Memory B cell (primary cell): ENCODE measurements around the gene FLRT1.
"Not testable (repeated sequence)": the region's sequence is repeated elsewhere in the genome, so short reads cannot be mapped to it uniquely, and the experiment has no call there.

Experiments
- ATAC-seq: fragments of 150-1000 bp; cut with Tn5 transposase; 2 replicates; pipeline ENCODE4 v1.10.0; 2021; ENCODE audit warnings: low read depth, mild to moderate bottlenecking, moderate library complexity
- DNase-seq, 2 donors: peaks; one replicate each; pipeline ENCODE4 v3.0.0; 2022; ENCODE audit warnings: low spot score in 2 of 2
- H3K27ac Mint-ChIP-seq: one replicate; pipeline ENCODE4 v1.8.0; 2022; ENCODE audit warnings: mild to moderate bottlenecking, moderate library complexity, mixed read lengths
- H3K27me3 Mint-ChIP-seq: one replicate; pipeline ENCODE4 v1.8.0; 2022; ENCODE audit warnings: mixed read lengths
- H3K36me3 Mint-ChIP-seq: one replicate; pipeline ENCODE4 v1.8.0; 2022; ENCODE audit warnings: mild to moderate bottlenecking, mixed read lengths
- H3K4me1 Mint-ChIP-seq: one replicate; pipeline ENCODE4 v1.8.0; 2022; ENCODE audit warnings: mixed read lengths
- H3K4me3 Mint-ChIP-seq: one replicate; pipeline ENCODE4 v1.8.0; 2022; ENCODE audit warnings: mild to moderate bottlenecking, moderate library complexity, mixed read lengths
- H3K9me3 Mint-ChIP-seq: one replicate; pipeline ENCODE4 v1.8.0; 2022; ENCODE audit warnings: mixed read lengths

Gene FLRT1

DNA sequence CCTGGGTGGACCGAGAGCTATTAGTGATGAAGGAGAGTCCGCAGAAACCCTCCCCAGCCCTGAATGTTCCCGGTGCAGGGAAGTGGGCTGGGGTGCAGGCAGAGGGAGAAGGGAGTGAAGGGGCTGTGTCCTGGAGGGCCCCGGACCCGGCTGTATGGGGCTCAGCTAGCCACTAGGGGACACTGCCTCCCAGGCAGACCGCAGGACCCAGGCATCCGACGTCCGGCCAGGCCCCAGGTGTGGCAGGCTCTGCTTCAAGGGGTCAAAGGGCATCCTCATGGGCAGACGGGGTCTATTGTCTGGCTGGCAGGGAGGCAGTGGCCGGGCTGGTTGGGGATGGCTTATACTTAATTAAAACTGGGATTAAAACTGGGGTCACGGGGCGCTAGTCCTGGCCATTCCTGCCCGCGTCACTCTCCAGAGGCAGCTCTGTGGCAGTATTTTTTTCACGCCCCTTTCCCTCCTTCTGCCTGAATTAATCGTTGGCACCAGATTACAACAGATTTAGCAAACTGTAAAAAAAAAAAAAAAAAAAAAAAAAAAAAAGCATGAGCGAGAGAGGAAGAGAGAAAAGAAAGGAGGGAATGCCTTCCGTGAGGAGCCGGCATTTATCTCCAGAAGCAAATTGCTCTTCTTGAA lies 5.1 kb downstream of the FLRT1 start:
- DNase-seq (no peak), ATAC-seq (no peak)
- no peaks in the 10 kb centered on the region for H3K4me1 Mint-ChIP-seq
- no peaks in the 10 kb centered on the region for H3K9me3 Mint-ChIP-seq
- no peaks in the 10 kb centered on the region for H3K36me3 Mint-ChIP-seq
- peaks cover 9% of the 10 kb centered on the region for H3K27me3 Mint-ChIP-seq
- H3K4me3 Mint-ChIP-seq = no peak overlapping the region
- H3K27ac Mint-ChIP-seq = no peak overlapping the region

- DNase-seq = no peak
- H3K27me3 Mint-ChIP-seq = peaks cover 9% of the 10 kb centered on the region
- H3K4me3 Mint-ChIP-seq = no peak overlapping the region
- no peaks in the 10 kb centered on the region for H3K4me1 Mint-ChIP-seq
- H3K27ac Mint-ChIP-seq = no peak overlapping the region
- ATAC-seq = no peak
- H3K36me3 Mint-ChIP-seq = no peaks in the 10 kb centered on the region
- no peaks in the 10 kb centered on the region for H3K9me3 Mint-ChIP-seq
Observed at GRCh38 chr11:64041846-64042245, 6.1 kb downstream of the FLRT1 start.

- H3K27ac Mint-ChIP-seq = no peak overlapping the region
- no peaks in the 10 kb centered on the region for H3K36me3 Mint-ChIP-seq
- H3K9me3 Mint-ChIP-seq = no peaks in the 10 kb centered on the region
- ATAC-seq = no peak
- DNase-seq = no peak
- H3K4me1 Mint-ChIP-seq = no peaks in the 10 kb centered on the region
- H3K27me3 Mint-ChIP-seq = peaks cover 9% of the 10 kb centered on the region
- H3K4me3 Mint-ChIP-seq = no peak overlapping the region
Observed at GRCh38 chr11:64042301-64042700, 6.6 kb downstream of the FLRT1 start.

DNA sequence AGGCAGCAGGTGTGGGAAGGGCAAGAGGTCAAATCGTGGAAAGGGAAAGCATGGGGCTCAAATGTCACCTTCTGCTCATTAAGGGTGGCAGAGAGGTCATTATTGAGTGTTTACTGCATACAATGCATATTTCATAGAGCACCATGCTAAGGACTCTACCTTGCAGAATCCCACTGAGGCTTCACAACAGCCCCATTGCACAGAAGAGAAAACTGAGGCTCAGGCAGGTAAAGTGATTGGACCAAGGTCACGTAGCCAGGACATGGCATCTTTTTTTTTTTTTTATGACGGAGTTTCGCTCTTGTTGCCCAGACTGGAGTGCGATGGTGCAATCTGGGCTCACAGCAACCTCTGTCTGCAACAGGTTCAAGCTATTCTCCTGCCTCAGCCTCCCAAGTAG lies 7.8 kb downstream of the FLRT1 start:
- no peaks in the 10 kb centered on the region for H3K4me1 Mint-ChIP-seq
- H3K9me3 Mint-ChIP-seq = no peaks in the 10 kb centered on the region
- no peak for DNase-seq
- H3K36me3 Mint-ChIP-seq = no peaks in the 10 kb centered on the region
- H3K27ac Mint-ChIP-seq = no peak overlapping the region
- ATAC-seq = no peak
- H3K4me3 Mint-ChIP-seq = no peak overlapping the region
- H3K27me3 Mint-ChIP-seq = peaks cover 9% of the 10 kb centered on the region

DNA sequence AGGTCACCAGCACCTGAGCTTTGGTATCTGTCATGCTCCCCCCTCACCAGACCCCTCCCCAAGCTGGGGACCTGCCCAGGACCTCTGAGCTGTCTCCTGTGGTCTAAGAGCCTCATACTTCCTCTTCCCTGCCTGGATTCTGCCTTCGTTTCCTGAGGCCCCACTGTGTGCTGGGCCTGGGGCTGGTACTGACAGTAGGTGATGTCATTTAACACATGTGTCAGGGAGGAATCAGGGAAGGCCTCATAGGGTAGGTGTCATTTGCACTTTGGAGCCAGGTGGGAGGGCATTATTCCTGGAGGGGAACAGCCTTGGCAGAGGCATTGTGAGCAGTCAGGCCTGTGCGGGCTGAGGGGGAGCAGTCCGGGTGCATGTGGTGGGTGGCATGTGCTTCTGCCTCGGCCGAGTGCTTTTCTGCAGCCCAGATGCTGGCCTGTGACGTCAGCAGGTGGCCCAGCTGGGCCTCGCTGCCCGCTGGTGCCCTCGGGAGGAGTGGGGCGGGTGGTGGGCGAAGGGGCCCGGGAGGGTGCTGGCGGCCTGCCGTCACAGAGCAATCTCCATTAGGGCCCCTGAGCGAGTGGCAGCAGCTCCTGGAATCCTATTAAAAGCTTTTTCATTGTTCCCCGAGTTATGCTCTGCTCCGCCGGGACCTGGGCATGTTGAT lies 9.1 kb downstream of the FLRT1 start:
- Mint-ChIP-seq H3K4me1 (no peaks in the 10 kb centered on the region), H3K27me3 (peaks cover 9% of the 10 kb centered on the region), H3K36me3 (no peaks in the 10 kb centered on the region), H3K4me3 (no peak overlapping the region), H3K9me3 (no peaks in the 10 kb centered on the region), H3K27ac (no peak overlapping the region)
- ATAC-seq (no peak), DNase-seq (no peak)

DNA sequence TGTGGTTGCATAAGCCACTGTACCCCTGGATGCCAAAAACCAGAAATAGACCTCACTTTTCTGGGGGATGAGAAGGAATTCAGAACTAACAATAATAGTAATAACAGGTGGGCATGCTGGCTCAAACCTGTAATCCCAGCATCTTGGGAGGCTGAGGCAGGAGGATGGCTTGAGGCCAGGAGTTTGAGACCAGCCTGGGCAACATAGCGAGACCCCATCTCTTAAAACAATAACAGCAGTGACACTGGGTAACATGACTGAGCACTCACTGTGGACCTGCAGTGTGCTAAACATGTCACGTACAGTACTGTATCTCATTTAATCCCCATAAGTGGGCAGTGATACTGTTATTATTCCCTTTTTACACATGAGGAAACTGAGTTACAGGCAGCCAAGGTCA lies 10.0 kb downstream of the FLRT1 start:
- Mint-ChIP-seq H3K27ac (no peak overlapping the region), H3K36me3 (no peaks in the 10 kb centered on the region), H3K9me3 (no peaks in the 10 kb centered on the region), H3K27me3 (peaks cover 2% of the 10 kb centered on the region), H3K4me3 (no peak overlapping the region), H3K4me1 (no peaks in the 10 kb centered on the region)
- ATAC-seq (no peak), DNase-seq (no peak)

GRCh38 chr11:64047373-64047772 lies 11.6 kb downstream of the FLRT1 start:
- H3K27ac Mint-ChIP-seq, H3K36me3 Mint-ChIP-seq, H3K4me1 Mint-ChIP-seq, DNase-seq, H3K27me3 Mint-ChIP-seq, ATAC-seq, H3K9me3 Mint-ChIP-seq, H3K4me3 Mint-ChIP-seq: not testable (repeated sequence)

DNA sequence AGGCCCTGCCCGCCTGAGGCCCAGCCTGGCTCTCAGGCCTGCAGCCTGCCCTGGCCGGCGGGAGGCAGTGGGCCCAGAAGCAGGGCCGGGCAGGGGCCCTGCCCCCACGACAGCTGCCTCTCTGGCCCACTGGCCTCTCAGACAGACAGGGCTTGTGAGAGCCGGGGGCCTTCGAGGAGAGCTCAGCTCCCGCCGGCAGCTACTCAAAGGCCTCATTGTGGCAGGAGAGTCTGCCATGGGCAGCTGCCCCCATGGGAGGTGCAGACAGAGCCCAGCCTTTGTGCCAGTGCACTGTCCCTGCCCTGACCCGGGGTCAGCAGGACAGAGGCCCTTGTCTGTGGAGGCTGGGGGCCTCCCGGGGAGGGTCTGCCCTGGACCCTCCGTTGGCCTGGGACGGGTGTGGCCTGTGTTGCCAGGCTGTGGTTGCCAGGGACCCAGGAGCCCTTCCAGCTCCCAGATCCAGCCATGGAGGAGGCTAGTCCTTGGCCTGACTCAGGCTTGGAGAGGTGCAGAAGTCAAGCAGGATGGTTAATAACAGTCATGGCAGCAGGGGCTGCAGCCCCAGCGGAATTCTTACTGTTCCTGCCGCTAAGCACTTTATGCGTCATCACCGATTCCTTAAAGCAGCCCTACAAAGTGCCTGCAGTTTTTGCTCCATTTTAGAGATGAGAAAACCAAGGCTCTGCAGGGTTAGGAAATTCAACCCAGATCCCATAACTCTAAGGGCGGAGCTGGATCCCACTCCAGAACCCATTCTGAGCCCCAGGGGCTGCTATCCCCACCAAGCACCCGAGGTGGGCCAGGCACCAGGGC lies 12.5 kb downstream of the FLRT1 start:
- peaks cover 2% of the 10 kb centered on the region for H3K27me3 Mint-ChIP-seq
- DNase-seq (no peak), ATAC-seq (no peak)
- no peak overlapping the region for H3K4me3 Mint-ChIP-seq
- no peaks in the 10 kb centered on the region for H3K9me3 Mint-ChIP-seq
- H3K4me1 Mint-ChIP-seq = no peaks in the 10 kb centered on the region
- H3K27ac Mint-ChIP-seq = no peak overlapping the region
- H3K36me3 Mint-ChIP-seq = no peaks in the 10 kb centered on the region

GRCh38 chr11:64049509-64049908 lies 13.8 kb downstream of the FLRT1 start:
- Mint-ChIP-seq H3K4me1 (no peaks in the 10 kb centered on the region), H3K9me3 (no peaks in the 10 kb centered on the region), H3K27ac (no peak overlapping the region), H3K36me3 (no peaks in the 10 kb centered on the region), H3K27me3 (peaks cover 2% of the 10 kb centered on the region), H3K4me3 (no peak overlapping the region)
- ATAC-seq (no peak), DNase-seq (no peak)

GRCh38 chr11:64051297-64051696 lies 15.6 kb downstream of the FLRT1 start:
- Mint-ChIP-seq H3K4me1 (no peaks in the 10 kb centered on the region), H3K9me3 (no peaks in the 10 kb centered on the region), H3K27me3 (no peaks in the 10 kb centered on the region), H3K4me3 (no peak overlapping the region), H3K27ac (no peak overlapping the region), H3K36me3 (no peaks in the 10 kb centered on the region)
- ATAC-seq (no peak), DNase-seq (no peak)

- no peaks in the 10 kb centered on the region for H3K4me1 Mint-ChIP-seq
- H3K4me3 Mint-ChIP-seq = no peak overlapping the region
- no peak for DNase-seq
- H3K36me3 Mint-ChIP-seq = no peaks in the 10 kb centered on the region
- H3K9me3 Mint-ChIP-seq = no peaks in the 10 kb centered on the region
- no peaks in the 10 kb centered on the region for H3K27me3 Mint-ChIP-seq
- H3K27ac Mint-ChIP-seq = no peak overlapping the region
- ATAC-seq = no peak
Observed at GRCh38 chr11:64052436-64052835, 16.7 kb downstream of the FLRT1 start.

DNA sequence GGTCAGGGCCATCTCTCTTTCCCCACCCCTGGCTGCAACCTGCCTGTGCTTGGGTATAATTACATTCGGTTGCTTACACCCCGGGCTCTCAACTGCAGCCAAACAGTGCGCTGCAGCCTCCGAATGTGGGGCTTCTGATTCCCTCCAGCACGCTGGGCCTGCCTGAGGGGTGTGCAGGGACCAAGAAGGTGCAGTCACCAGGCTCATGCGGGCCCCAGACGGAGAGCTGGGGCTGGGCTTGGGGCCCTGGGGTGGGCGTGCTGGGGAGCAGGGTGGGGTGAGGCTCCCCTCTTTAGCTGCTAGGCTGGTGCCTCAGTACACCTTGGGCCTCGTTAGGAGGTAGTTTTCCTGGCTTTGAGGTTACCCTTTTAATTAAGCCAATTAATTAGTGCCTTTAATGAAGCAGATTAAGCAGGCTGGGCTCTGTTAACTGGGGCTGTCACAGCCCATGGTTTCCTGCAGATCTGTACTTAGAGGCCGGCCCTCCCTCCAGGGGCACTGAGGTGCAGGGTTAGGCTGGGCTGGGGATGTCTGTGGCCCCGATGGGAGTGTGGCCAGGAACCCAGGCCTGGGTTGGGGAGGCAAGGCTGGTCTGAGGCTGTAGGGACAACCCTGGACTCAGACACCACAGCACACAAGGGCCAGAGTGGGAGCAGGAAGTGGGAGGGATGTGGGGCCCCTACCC lies 17.3 kb downstream of the FLRT1 start:
- Mint-ChIP-seq H3K4me1 (no peaks in the 10 kb centered on the region), H3K27ac (no peak overlapping the region), H3K9me3 (no peaks in the 10 kb centered on the region), H3K36me3 (no peaks in the 10 kb centered on the region), H3K4me3 (no peak overlapping the region), H3K27me3 (no peaks in the 10 kb centered on the region)
- ATAC-seq (no peak), DNase-seq (no peak)

DNA sequence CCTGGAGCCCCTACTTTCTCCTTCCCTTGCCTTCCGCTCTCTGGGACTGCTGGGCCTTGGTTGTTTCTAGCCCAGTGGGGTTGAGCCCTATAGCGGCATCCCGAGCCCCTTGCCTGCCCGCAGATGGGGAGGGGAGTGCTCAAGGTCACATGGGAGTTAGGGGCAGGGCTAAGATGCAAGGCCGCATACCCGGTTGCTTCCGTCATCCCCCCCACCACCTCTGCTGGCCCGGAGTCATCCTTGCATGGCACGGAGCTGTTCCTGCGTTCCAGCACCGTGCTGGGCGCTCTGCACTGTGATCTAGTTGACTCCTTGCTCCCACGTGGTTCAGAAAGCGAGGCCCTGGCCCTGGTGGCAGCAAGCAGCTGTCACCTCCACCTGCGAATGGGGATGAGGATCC lies 18.0 kb downstream of the FLRT1 start:
- no peaks in the 10 kb centered on the region for H3K36me3 Mint-ChIP-seq
- H3K9me3 Mint-ChIP-seq = no peaks in the 10 kb centered on the region
- no peak overlapping the region for H3K27ac Mint-ChIP-seq
- DNase-seq = no peak
- no peak overlapping the region for H3K4me3 Mint-ChIP-seq
- no peak for ATAC-seq
- H3K27me3 Mint-ChIP-seq = peaks cover 1% of the 10 kb centered on the region
- H3K4me1 Mint-ChIP-seq = no peaks in the 10 kb centered on the region

DNA sequence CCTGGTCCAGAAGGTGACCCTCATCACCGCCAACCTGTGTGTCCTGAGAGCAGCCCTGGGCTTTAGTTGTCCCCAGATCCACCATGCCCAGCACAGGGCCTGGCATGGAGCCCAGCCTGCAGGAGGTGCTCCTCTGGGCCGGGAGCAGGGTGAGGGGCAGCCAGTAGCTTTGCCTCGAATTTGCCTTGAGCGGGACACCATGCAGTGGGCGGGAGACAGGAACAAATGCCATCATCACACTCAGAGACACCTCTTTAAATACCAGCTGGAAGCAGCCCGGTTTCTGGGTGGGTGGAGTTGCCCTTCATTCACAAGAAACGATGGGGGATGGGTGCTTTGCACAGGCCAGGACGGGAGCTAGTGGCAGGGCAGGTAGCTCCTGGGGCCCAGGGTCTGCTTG lies 19.3 kb downstream of the FLRT1 start:
- Mint-ChIP-seq H3K4me3 (no peak overlapping the region), H3K4me1 (no peaks in the 10 kb centered on the region), H3K9me3 (no peaks in the 10 kb centered on the region), H3K27ac (no peak overlapping the region), H3K36me3 (no peaks in the 10 kb centered on the region), H3K27me3 (peaks cover 5% of the 10 kb centered on the region)
- DNase-seq (no peak), ATAC-seq (no peak)
